ENCODE data around the gene AGPAT4. TPM values are rescaled to one million over a fixed set of nuclear protein-coding genes. Genes with fewer than 3 reads are reported as not detected.

Gene AGPAT4
- polyA plus RNA-seq, 3 donors = 6.4 to 15.8 (median 6.9) TPM

DNA sequence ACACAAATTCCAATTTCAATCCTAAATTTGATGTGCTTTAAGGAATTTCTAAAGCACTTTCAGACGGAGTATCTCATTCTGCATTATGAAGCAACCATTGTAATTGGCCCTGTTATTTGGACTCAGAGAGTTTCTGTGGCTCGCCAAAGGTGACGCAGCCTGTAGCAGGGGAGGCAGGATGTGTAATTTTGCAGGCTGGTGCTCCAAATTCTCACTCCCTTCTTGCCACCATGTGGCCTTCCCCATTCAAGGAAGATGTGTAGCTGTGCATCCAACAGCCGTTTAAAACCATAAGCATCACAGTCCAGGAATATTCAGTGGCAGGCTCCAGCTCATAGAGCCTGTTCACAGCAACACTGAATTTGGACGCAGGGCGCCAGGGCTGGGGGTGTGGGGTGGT lies 45.8 kb downstream of the AGPAT4 start:
- WGBS (ENCODE audit: insufficient coverage) = 94% methylated on average over 2 of the region's 6 CpGs
- H3K36me3 ChIP-seq (replicated peaks in 1 of 2; ENCODE audit: control insufficient read depth in 1 of 2, insufficient read depth in 2 of 2, low read length in 2 of 2) = peaks cover 0 to 15% of the 10 kb centered on the region in 2 donors
- no peak overlapping the region for H3K4me3 Mint-ChIP-seq
- H3K36me3 Mint-ChIP-seq = peaks cover 21 to 27% of the 10 kb centered on the region in 2 donors
- no peaks in the 10 kb centered on the region for H3K27me3 Mint-ChIP-seq (ENCODE audit: low read depth in 3 of 3)
- H3K4me3 ChIP-seq (replicated peaks in 1 of 3; ENCODE audit: low read depth in 2 of 3, low read length in 3 of 3) = no peak overlapping the region
- H3K27me3 ChIP-seq (ENCODE audit: control insufficient read depth in 2 of 2, insufficient read depth in 2 of 2, low read length in 2 of 2) = no peaks in the 10 kb centered on the region
- TF ChIP-seq CTCF (IDR thresholded peaks at IDR 0.05) = no peak
- no peaks in the 10 kb centered on the region for H3K79me2 ChIP-seq (ENCODE audit: insufficient read depth, low read length)
- H3K27ac ChIP-seq (ENCODE audit: low read depth in 1 of 2, low read length in 2 of 2) = no peak overlapping the region
- H3K4me1 ChIP-seq (ENCODE audit: control insufficient read depth in 1 of 2, insufficient read depth in 2 of 2, low read length in 2 of 2) = peaks cover 10 to 12% of the 10 kb centered on the region in 2 donors
- H3K4me1 Mint-ChIP-seq = peaks cover 29% of the 10 kb centered on the region
- peak overlapping the region in 2 of 7 donors; percentile 43 to 68 for H3K27ac Mint-ChIP-seq
- DNase-seq = no peak
- H3K9me3 ChIP-seq (replicated peaks in 1 of 2; ENCODE audit: control insufficient read depth in 1 of 2, insufficient read depth in 1 of 2, low read length in 2 of 2) = no peaks in the 10 kb centered on the region
- no peak overlapping the region for H3K9ac ChIP-seq (ENCODE audit: insufficient read depth, low read length, poor library complexity, severe bottlenecking)
- no peak overlapping the region for H3K4me2 ChIP-seq (replicated peaks; ENCODE audit: extremely low read depth, low read length, poor library complexity, severe bottlenecking)
- intact Hi-C loops (cut with micrococcal nuclease) = no loop called here
- H4K20me1 ChIP-seq (ENCODE audit: insufficient read depth, low read length) = peaks cover 6% of the 10 kb centered on the region
- H3K9me3 Mint-ChIP-seq = peaks cover 0 to 4% (median 2%) of the 10 kb centered on the region in 7 donors
- no peak overlapping the region for H2AFZ ChIP-seq (ENCODE audit: insufficient read depth, low read depth, low read length, poor library complexity, severe bottlenecking)

DNA sequence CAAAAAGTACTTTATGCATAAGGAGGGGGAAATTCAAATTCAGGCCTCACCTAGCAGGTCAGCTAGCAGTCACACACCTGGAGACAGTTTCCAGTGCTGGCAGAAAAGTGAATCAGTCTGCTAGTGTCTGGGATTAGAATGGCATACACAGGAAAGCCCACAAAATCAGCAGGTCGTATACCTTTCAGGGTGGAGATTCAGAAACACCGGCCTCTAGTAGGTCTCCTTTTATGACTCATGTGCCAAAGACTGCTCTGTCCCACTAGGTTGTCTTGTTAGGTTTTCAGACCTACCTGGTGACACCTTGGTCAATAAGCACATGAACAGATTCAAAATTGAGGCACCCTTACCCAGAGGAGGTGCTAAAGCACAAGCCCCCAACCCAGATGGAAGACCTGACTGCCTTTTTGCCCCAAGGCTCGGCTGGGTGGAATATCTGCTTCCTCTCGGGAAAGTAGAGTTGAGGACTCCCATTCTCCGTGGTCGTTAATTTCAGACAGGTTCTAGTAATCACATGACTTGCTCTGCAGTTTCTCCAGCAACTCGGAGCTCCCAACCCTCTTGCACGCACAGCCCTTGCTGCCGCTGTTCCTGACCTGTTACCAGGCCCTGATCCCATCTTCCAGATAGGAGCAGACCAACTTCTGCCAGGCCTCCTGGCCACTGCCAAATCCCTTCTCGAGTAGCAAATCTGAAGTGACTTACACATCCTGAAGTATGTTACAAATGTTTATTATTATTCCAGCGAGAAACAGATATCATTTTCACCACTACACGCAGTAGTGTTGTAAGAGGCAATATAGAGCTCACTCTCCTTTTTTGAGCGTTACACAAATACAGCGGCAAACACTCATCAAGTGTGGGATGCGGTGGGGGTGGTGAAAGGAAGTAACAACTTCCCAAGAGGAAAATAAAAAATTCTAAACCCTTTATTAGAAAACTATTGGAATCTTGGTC lies 46.6 kb downstream of the AGPAT4 start:
- Mint-ChIP-seq H3K4me3 (no peak overlapping the region), H3K27me3 (ENCODE audit: low read depth in 3 of 3) (no peaks in the 10 kb centered on the region), H3K36me3 (peaks cover 21 to 27% of the 10 kb centered on the region in 2 donors), H3K9me3 (peaks cover 0 to 4% (median 2%) of the 10 kb centered on the region in 7 donors), H3K4me1 (peaks cover 29% of the 10 kb centered on the region), H3K27ac (peak overlapping the region in 4 of 7 donors; percentile 26 to 82 (median 70))
- Histone ChIP-seq H3K79me2 (ENCODE audit: insufficient read depth, low read length) (no peaks in the 10 kb centered on the region), H3K27me3 (ENCODE audit: control insufficient read depth in 2 of 2, insufficient read depth in 2 of 2, low read length in 2 of 2) (no peaks in the 10 kb centered on the region), H3K4me1 (ENCODE audit: control insufficient read depth in 1 of 2, insufficient read depth in 2 of 2, low read length in 2 of 2) (peaks cover 10 to 12% of the 10 kb centered on the region in 2 donors), H3K27ac (ENCODE audit: low read depth in 1 of 2, low read length in 2 of 2) (no peak overlapping the region), H3K9me3 (replicated peaks in 1 of 2; ENCODE audit: control insufficient read depth in 1 of 2, insufficient read depth in 1 of 2, low read length in 2 of 2) (no peaks in the 10 kb centered on the region), H3K9ac (ENCODE audit: insufficient read depth, low read length, poor library complexity, severe bottlenecking) (no peak overlapping the region), H3K4me2 (replicated peaks; ENCODE audit: extremely low read depth, low read length, poor library complexity, severe bottlenecking) (no peak overlapping the region), H3K36me3 (replicated peaks in 1 of 2; ENCODE audit: control insufficient read depth in 1 of 2, insufficient read depth in 2 of 2, low read length in 2 of 2) (peaks cover 0 to 15% of the 10 kb centered on the region in 2 donors), H3K4me3 (replicated peaks in 1 of 3; ENCODE audit: low read depth in 2 of 3, low read length in 3 of 3) (no peak overlapping the region), H2AFZ (ENCODE audit: insufficient read depth, low read depth, low read length, poor library complexity, severe bottlenecking) (no peak overlapping the region), H4K20me1 (ENCODE audit: insufficient read depth, low read length) (peaks cover 6% of the 10 kb centered on the region)
- 97% methylated on average over 9 of the region's 15 CpGs for WGBS (ENCODE audit: insufficient coverage)
- DNase-seq = no peak
- TF ChIP-seq CTCF (IDR thresholded peaks at IDR 0.05) = no peak
- intact Hi-C loops (cut with micrococcal nuclease) = no loop called here
